ENCODE results near the gene NF2. TPM values are rescaled to one million over a fixed set of nuclear protein-coding genes. Genes with fewer than 3 reads are reported as not detected.

The NF2 gene
- total and polyA plus RNA-seq, 2 of the 8 experiments (the other 6 are each of a cell fraction or from before 2014, with no cell fraction given) = 17.6 to 53.6 TPM

DNA sequence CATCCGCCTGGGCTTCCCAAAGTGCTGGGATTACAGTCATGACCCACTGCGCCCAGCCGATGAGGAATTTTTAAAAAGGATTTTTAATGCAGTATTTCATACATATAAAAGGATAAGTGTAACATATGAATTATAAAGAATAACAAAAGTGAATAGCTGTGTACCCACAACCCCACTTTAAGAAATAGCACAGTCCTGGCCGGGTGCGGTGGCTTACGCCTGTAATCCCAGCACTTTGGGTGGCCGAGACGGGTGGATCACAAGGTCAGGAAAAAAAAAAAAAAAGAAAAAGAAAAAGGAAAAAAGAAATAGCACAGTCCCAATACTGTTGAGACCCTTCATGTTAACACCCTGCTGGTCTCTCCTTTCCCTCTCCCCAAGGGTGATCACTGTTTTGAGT is 62.1 kb downstream of the NF2 start:
- Histone ChIP-seq H3K4me2 (ENCODE audit: insufficient read depth in 1 of 2, low read depth in 2 of 2, low read length in 2 of 2) (no peak overlapping the region), H3K27ac (ENCODE audit: low read depth, low read length) (no peak overlapping the region), H3K79me2 (ENCODE audit: control insufficient read depth in 1 of 2, insufficient read depth in 2 of 2, low read length in 2 of 2) (no peaks in the 10 kb centered on the region), H3K56ac (replicated peaks; ENCODE audit: insufficient read length, low read depth, low read length) (no peak overlapping the region), H3K4me3 (ENCODE audit: extremely low read depth in 1 of 4, insufficient read depth in 2 of 4, low read depth in 3 of 4, low read length in 4 of 4) (no peak overlapping the region), H2BK20ac (ENCODE audit: low read length) (no peak overlapping the region), H3K9ac (replicated peaks in 1 of 4; ENCODE audit: extremely low read depth in 1 of 4, low read depth in 3 of 4, low read length in 3 of 4) (no peak overlapping the region), H4K8ac (ENCODE audit: extremely low read depth, insufficient read depth, low read length) (no peak overlapping the region), H3K36me3 (ENCODE audit: control insufficient read depth in 2 of 4, insufficient read depth in 4 of 4, low read length in 3 of 4) (peaks cover 0 to 17% (median 4%) of the 10 kb centered on the region in 4 experiments; a peak in 4 of 8 replicates), H3K79me1 (ENCODE audit: low read depth, low read length) (no peaks in the 10 kb centered on the region), H3K23ac (ENCODE audit: insufficient read length) (no peak overlapping the region), H3K27me3 (replicated peaks in 1 of 4; ENCODE audit: control insufficient read depth in 3 of 4, extremely low read depth in 1 of 4, insufficient read depth in 3 of 4, low read length in 3 of 4) (no peaks in the 10 kb centered on the region), H2BK15ac (ENCODE audit: low read length) (no peak overlapping the region), H3K9me3 (ENCODE audit: insufficient read depth in 2 of 2, low read depth in 1 of 2, low read length in 1 of 2) (no peaks in the 10 kb centered on the region), H4K20me1 (replicated peaks in 1 of 2; ENCODE audit: control insufficient read depth in 1 of 2, insufficient read depth in 2 of 2, low read length in 2 of 2) (no peaks in the 10 kb centered on the region), H4K91ac (replicated peaks; ENCODE audit: insufficient read length, low read length) (no peak overlapping the region), H2AFZ (ENCODE audit: low read length) (no peak overlapping the region), H2BK5ac (ENCODE audit: low read depth, low read length) (no peak overlapping the region), H3K14ac (ENCODE audit: insufficient read length) (no peak overlapping the region), H2BK120ac (replicated peaks; ENCODE audit: low read depth, low read length) (no peak overlapping the region), H4K5ac (ENCODE audit: insufficient read length, low read depth, low read length) (no peak overlapping the region), H2AK5ac (ENCODE audit: low read depth, low read length) (no peak overlapping the region), H3K23me2 (ENCODE audit: low read depth, low read length) (peaks cover 2% of the 10 kb centered on the region; the same call in 1 of the 2 replicates), H3K18ac (ENCODE audit: extremely low read depth, low read length) (no peak overlapping the region), H3K4ac (replicated peaks; ENCODE audit: insufficient read length, low read depth, low read length) (no peak overlapping the region), H3K4me1 (replicated peaks in 1 of 4; ENCODE audit: control insufficient read depth in 3 of 4, insufficient read depth in 4 of 4, low read length in 3 of 4) (no peaks in the 10 kb centered on the region), H2BK12ac (ENCODE audit: low read depth, low read length) (no peak overlapping the region)
- no peak for DNase-seq (ENCODE audit: low read depth in 1 of 2, low spot score in 2 of 2)
- 92% methylated on average over 8 of the region's 8 CpGs; no CpG with 5 or more reads in 1 of the 2 experiments for WGBS, 2 experiments (ENCODE audit: extremely low coverage in 1 of 2, insufficient coverage in 1 of 2, insufficient read length in 1 of 2, insufficient replicate concordance in 2 of 2, low coverage in 1 of 2, low lambda C conversion rate in 2 of 2, missing lambda C conversion rate in 1 of 2)
- TF ChIP-seq TAF1 (IDR thresholded peaks at IDR 0.05; ENCODE audit: low read depth, low read length) (no peak), ATF3 (IDR thresholded peaks at IDR 0.05; ENCODE audit: insufficient read depth, low read depth, low read length) (no peak), SUZ12 (IDR thresholded peaks at IDR 0.05; ENCODE audit: low read length) (no peak)
- no peak for FAIRE-seq
- POLR2A ChIA-PET (ENCODE audit: partially characterized antibody) = no interaction called here
- CTCF ChIA-PET (ENCODE audit: partially characterized antibody) = interaction anchor here (0.8 to 2.1 kb wide), 4 partner anchors 20 to 39 kb away, joined by 3 to 10 read pairs (median 6); no protein-coding TSS in a partner anchor
